Osteoblast (primary cell): ENCODE data around the gene GNG12. TPM values are rescaled to one million over a fixed set of nuclear protein-coding genes. Genes with fewer than 3 reads are reported as not detected.

ENCODE experiments used
- DNase-seq: peaks from one replicate; pipeline ENCODE4 v3.0.0; 2011; ENCODE audit warnings: low spot score, mixed read lengths; ENCODE audit not compliant: insufficient read length; ENCODE audit errors: missing footprints
- H2AFZ ChIP-seq: 2 replicates; pipeline ENCODE4 v1.6.0; 2011; ENCODE audit warnings: mild to moderate bottlenecking, low read length
- H3K27ac ChIP-seq: 2 replicates; pipeline ENCODE4 v1.5.1; 2011; ENCODE audit warnings: mild to moderate bottlenecking, low read depth, low read length, moderate library complexity
- H3K27me3 ChIP-seq: 2 replicates; pipeline ENCODE4 v1.6.0; 2012; ENCODE audit warnings: mild to moderate bottlenecking, control low read depth, inconsistent platforms, low read length, moderate library complexity; ENCODE audit not compliant: insufficient read depth
- H3K36me3 ChIP-seq: 2 replicates; pipeline ENCODE4 v1.5.1; 2011; ENCODE audit warnings: mild to moderate bottlenecking, low read length, control low read depth, moderate library complexity; ENCODE audit not compliant: insufficient read depth
- H3K4me1 ChIP-seq: 2 replicates; pipeline ENCODE4 v1.5.1; 2011; ENCODE audit warnings: mild to moderate bottlenecking, low read length, control low read depth, moderate library complexity; ENCODE audit not compliant: insufficient read depth
- H3K4me2 ChIP-seq: 2 replicates; pipeline ENCODE4 v1.6.0; 2011; ENCODE audit warnings: mild to moderate bottlenecking, low read length; ENCODE audit not compliant: insufficient read depth
- H3K4me3 ChIP-seq: fragments of 200-600 bp; sonication (generic); 3 replicates; pipeline ENCODE4 v1.5.1; 2012; ENCODE audit warnings: mild to moderate bottlenecking, low read length, inconsistent platforms; ENCODE audit not compliant: insufficient read depth
- H3K79me2 ChIP-seq: 2 replicates; pipeline ENCODE4 v1.6.0; 2012; ENCODE audit warnings: mild to moderate bottlenecking, low read length, control low read depth, inconsistent platforms; ENCODE audit not compliant: insufficient read depth
- H3K9me3 ChIP-seq: 2 replicates; pipeline ENCODE4 v1.5.1; 2011; ENCODE audit warnings: low read depth, low read length, control low read depth
- H4K20me1 ChIP-seq: 2 replicates; pipeline ENCODE4 v1.6.0; 2012; ENCODE audit warnings: mild to moderate bottlenecking, low read length, control low read depth; ENCODE audit not compliant: insufficient read depth
- total RNA-seq: library from RNA; depleted of rRNA; stranded (reverse); fragments of >200 nt; gene quantifications from 2 replicates; pipeline ENCODE4 v1.2.3, GENCODE V29; 2012
- TF ChIP-seq, protein P1 (sequence below): IDR thresholded peaks from 2 replicates; pipeline ENCODE4 v1.5.1; 2011; ENCODE audit warnings: mild to moderate bottlenecking, low read depth, low read length, moderate library complexity; ENCODE audit errors: extremely low read depth

Gene GNG12
- total RNA-seq, 1 donor = 219 TPM

DNA sequence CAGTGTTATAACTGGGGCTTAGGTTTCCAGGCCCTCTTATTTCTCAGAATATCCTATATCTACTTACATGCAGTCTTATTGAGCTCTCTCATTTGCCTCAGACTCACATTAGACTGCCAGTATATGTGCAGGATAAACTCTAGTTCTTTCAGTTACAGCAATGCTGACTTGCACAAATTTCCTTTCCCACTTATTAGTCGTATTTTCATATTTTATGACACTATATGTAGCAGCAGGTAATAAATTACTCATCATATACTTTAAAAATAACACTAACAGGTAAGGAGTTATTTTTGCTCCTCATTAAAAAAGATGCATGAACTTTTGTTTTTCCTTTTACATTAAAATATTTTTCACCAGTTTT is 82.6 kb downstream of the GNG12 start:
- no peaks in the 10 kb centered on the region for H3K27me3 ChIP-seq
- H3K79me2 ChIP-seq = peaks cover 65% of the 10 kb centered on the region
- H4K20me1 ChIP-seq = no peaks in the 10 kb centered on the region
- no peak overlapping the region for H2AFZ ChIP-seq
- H3K4me2 ChIP-seq = peak overlapping the region; percentile 69
- no peaks in the 10 kb centered on the region for H3K9me3 ChIP-seq
- H3K27ac ChIP-seq = peak overlapping the region; percentile 89
- DNase-seq = no peak
- TF ChIP-seq, protein P1, sequence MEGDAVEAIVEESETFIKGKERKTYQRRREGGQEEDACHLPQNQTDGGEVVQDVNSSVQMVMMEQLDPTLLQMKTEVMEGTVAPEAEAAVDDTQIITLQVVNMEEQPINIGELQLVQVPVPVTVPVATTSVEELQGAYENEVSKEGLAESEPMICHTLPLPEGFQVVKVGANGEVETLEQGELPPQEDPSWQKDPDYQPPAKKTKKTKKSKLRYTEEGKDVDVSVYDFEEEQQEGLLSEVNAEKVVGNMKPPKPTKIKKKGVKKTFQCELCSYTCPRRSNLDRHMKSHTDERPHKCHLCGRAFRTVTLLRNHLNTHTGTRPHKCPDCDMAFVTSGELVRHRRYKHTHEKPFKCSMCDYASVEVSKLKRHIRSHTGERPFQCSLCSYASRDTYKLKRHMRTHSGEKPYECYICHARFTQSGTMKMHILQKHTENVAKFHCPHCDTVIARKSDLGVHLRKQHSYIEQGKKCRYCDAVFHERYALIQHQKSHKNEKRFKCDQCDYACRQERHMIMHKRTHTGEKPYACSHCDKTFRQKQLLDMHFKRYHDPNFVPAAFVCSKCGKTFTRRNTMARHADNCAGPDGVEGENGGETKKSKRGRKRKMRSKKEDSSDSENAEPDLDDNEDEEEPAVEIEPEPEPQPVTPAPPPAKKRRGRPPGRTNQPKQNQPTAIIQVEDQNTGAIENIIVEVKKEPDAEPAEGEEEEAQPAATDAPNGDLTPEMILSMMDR = no peak
- H3K4me3 ChIP-seq = no peak overlapping the region
- H3K36me3 ChIP-seq = peaks cover 15% of the 10 kb centered on the region
- peaks cover 71% of the 10 kb centered on the region for H3K4me1 ChIP-seq

DNA sequence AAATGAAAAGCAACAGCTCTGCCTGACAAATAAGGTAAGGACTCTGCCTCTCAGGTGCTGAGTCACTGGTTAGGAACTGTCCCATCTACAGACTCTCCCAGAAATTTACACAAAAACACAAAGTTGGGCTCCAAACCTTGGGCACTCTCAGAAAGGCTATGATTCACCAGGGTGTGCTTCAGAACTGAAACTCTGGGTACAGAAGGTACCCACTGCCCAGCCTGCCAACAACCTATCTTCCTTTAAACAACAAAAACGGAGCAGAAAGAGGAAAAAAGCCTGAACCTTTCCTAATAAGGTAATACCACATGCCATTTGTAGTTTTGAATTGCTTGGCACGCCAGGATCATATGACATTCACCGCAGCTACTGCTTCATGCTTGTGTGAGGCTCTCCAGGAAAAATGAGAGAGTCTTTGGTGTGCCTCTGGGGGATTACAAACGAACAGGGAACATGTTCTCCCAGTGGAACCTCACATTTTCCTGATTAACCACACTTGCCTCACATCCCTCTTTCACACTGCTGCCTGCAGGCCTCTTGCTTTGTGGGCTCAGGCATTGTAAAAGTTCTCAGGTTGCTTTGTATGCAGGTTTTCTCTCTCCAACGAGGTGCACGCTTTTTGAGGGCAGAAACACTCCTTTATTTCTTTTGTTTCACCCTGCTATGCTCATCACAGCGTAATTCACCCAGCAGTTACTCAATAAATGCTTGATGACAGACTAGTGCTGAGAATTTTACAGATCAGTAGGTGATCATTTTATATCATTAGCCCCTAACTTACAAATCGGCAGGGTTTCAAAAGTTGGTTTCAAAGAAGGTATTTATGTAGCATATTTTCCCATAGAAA is 83.2 kb downstream of the GNG12 start:
- H3K79me2 ChIP-seq = peaks cover 63% of the 10 kb centered on the region
- H4K20me1 ChIP-seq = no peaks in the 10 kb centered on the region
- H2AFZ ChIP-seq = no peak overlapping the region
- peak overlapping the region; percentile 69 for H3K4me2 ChIP-seq
- TF ChIP-seq, protein P1 = no peak
- peaks cover 71% of the 10 kb centered on the region for H3K4me1 ChIP-seq
- H3K27me3 ChIP-seq = no peaks in the 10 kb centered on the region
- DNase-seq = no peak
- H3K36me3 ChIP-seq = peaks cover 19% of the 10 kb centered on the region
- H3K4me3 ChIP-seq = peak overlapping the region; percentile 0
- H3K9me3 ChIP-seq = no peaks in the 10 kb centered on the region
- H3K27ac ChIP-seq = peak overlapping the region; percentile 89

DNA sequence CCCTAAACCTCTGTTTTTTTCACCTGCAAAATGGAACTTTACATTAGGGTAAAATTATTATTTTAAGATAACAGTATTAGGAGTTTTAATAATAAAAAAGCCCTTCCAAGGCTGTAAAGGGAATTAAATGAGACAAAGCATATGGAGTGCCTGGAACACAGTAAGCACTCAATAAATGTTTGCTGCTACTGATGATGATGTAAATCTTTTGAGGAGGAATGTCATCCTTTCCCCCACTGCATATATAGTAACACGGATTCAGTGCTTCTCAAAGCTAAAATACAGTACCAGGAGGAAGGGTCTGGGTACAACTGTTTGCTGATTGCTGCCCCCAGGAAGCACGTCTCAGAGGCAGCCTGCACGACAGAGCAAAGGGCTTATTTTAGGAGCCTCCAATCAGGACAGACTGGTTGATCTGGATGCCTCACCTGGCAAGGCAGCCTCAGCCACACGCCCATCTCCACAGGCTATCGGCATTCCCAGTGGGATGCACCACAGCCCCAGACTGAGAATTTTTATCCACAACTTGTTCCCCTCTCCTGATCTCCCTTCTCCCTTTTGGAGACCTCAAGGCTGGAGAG is 83.9 kb downstream of the GNG12 start:
- TF ChIP-seq, protein P1 = no peak
- H3K79me2 ChIP-seq = peaks cover 62% of the 10 kb centered on the region
- H3K9me3 ChIP-seq = no peaks in the 10 kb centered on the region
- no peaks in the 10 kb centered on the region for H3K27me3 ChIP-seq
- H2AFZ ChIP-seq = no peak overlapping the region
- H3K4me2 ChIP-seq = peak overlapping the region; percentile 69
- H3K27ac ChIP-seq = peak overlapping the region; percentile 89
- no peak for DNase-seq
- H3K4me3 ChIP-seq = peak overlapping the region; percentile 0
- H3K4me1 ChIP-seq = peaks cover 71% of the 10 kb centered on the region
- no peaks in the 10 kb centered on the region for H4K20me1 ChIP-seq
- peaks cover 14% of the 10 kb centered on the region for H3K36me3 ChIP-seq

DNA sequence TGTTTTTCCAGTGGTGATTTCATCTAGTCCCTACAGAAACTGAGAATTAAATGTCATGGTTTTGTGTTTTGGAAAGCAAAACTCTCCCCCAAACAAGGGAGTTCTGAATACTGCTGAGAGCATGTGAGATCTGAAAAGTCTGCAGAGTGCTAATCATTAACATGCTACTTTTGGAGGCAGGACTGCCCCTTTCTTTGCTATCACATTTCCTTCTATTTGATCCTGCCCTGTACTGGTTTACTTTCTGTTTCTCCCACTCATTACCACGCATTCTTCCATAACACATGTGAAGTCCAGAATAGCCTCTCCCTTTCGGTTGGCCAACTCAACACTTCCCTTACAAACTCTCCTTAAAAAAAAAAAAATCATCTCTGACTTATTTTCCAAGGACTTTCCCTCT is 84.6 kb downstream of the GNG12 start:
- no peak overlapping the region for H2AFZ ChIP-seq
- no peaks in the 10 kb centered on the region for H3K27me3 ChIP-seq
- H3K79me2 ChIP-seq = peaks cover 62% of the 10 kb centered on the region
- H3K36me3 ChIP-seq = peaks cover 14% of the 10 kb centered on the region
- no peaks in the 10 kb centered on the region for H4K20me1 ChIP-seq
- peak overlapping the region; percentile 89 for H3K27ac ChIP-seq
- TF ChIP-seq, protein P1 = no peak
- DNase-seq = no peak
- peak overlapping the region; percentile 69 for H3K4me2 ChIP-seq
- peak overlapping the region; percentile 44 for H3K4me3 ChIP-seq
- H3K4me1 ChIP-seq = peaks cover 71% of the 10 kb centered on the region
- H3K9me3 ChIP-seq = no peaks in the 10 kb centered on the region
